HG02623 (cell line): ENCODE results near the gene USP31.

Source experiments
- ATAC-seq: cut with Tn5 transposase; IDR thresholded peaks from one replicate; pipeline ENCODE4 v1.9.1; 2021; ENCODE audit warnings: moderate library complexity; ENCODE audit not compliant: unreplicated experiment

USP31 gene

GRCh38 chr16:23137256-23137655 is 12.0 kb downstream of the USP31 start:
- ATAC-seq, result no peak

GRCh38 chr16:23134274-23134673 is 15.0 kb downstream of the USP31 start:
- no peak for ATAC-seq

- no peak for ATAC-seq
These were observed 16.3 kb downstream of the USP31 start for GRCh38 chr16:23132775-23133463.

GRCh38 chr16:23131931-23132621 is 17.2 kb downstream of the USP31 start:
- ATAC-seq, result no peak

GRCh38 chr16:23131436-23131835 is 17.8 kb downstream of the USP31 start:
- no peak for ATAC-seq

GRCh38 chr16:23131036-23131435 is 18.2 kb downstream of the USP31 start:
- no peak for ATAC-seq

- ATAC-seq, result no peak
These were observed 19.6 kb downstream of the USP31 start for GRCh38 chr16:23129686-23130085.

- ATAC-seq, result no peak
These were observed 21.2 kb downstream of the USP31 start for GRCh38 chr16:23128056-23128455.

GRCh38 chr16:23125277-23125676 is 24.0 kb downstream of the USP31 start:
- no peak for ATAC-seq

- ATAC-seq, result no peak
These were observed 24.9 kb downstream of the USP31 start for GRCh38 chr16:23124315-23124714.

- ATAC-seq, result no peak
These were observed 27.1 kb downstream of the USP31 start for GRCh38 chr16:23122144-23122543.

GRCh38 chr16:23121024-23121423 is 28.2 kb downstream of the USP31 start:
- no peak for ATAC-seq

- ATAC-seq, result no peak
These were observed 28.7 kb downstream of the USP31 start for GRCh38 chr16:23120562-23120961.

GRCh38 chr16:23119570-23119969 is 29.7 kb downstream of the USP31 start:
- ATAC-seq, result no peak

GRCh38 chr16:23114131-23114904 is 34.9 kb downstream of the USP31 start:
- no peak for ATAC-seq

GRCh38 chr16:23113185-23113584 is 36.1 kb downstream of the USP31 start:
- no peak for ATAC-seq

- ATAC-seq, result no peak
These were observed 38.9 kb downstream of the USP31 start for GRCh38 chr16:23110257-23110899.

GRCh38 chr16:23107936-23108335 is 41.3 kb downstream of the USP31 start:
- no peak for ATAC-seq

GRCh38 chr16:23107117-23107516 is 42.1 kb downstream of the USP31 start:
- no peak for ATAC-seq

GRCh38 chr16:23105309-23105708 is 43.9 kb downstream of the USP31 start:
- no peak for ATAC-seq
